ENCODE results near the gene CHMP1A. TPM values are rescaled to one million over a fixed set of nuclear protein-coding genes. Genes with fewer than 3 reads are reported as not detected.
"Not testable (repeated sequence)": the region's sequence is repeated elsewhere in the genome, so short reads cannot be mapped to it uniquely, and the experiment has no call there.

CHMP1A gene
- polyA plus RNA-seq, 1 experiment, result 53.5 TPM

GRCh38 chr16:89636663-89637062, 20.8 kb downstream of the CHMP1A start:
- ChIA-PET CTCF (interaction anchor here (1.2 kb wide), 1 partner anchor 21 kb away, joined by 4 read pairs; no protein-coding TSS in a partner anchor), POLR2A (no interaction called here)
- no peaks in the 10 kb centered on the region; the same call in 1 of the 2 replicates for H3K9me3 ChIP-seq (ENCODE audit: control insufficient read depth, insufficient read depth, low read length)
- H3K4me3 ChIP-seq (ENCODE audit: low read depth, low read length), result no peak overlapping the region
- H3K27me3 ChIP-seq (ENCODE audit: control insufficient read depth, insufficient read depth, low read length), result peaks cover 7% of the 10 kb centered on the region
- TF ChIP-seq CTCF (IDR thresholded peaks at IDR 0.05; ENCODE audit: low read depth, low read length), result no peak
- H3K27ac ChIP-seq (ENCODE audit: low read depth, low read length), result no peak overlapping the region
- no peak for DNase-seq (ENCODE audit: low read depth, low spot score)

- POLR2A ChIA-PET, result interaction anchor here (0.9 kb wide), 1 partner anchor 53 kb away, joined by 3 read pairs; no protein-coding TSS in a partner anchor
- H3K9me3 ChIP-seq (ENCODE audit: control insufficient read depth, insufficient read depth, low read length); H3K27ac ChIP-seq (ENCODE audit: low read depth, low read length); DNase-seq (ENCODE audit: low read depth, low spot score); H3K4me3 ChIP-seq (ENCODE audit: low read depth, low read length); H3K27me3 ChIP-seq (ENCODE audit: control insufficient read depth, insufficient read depth, low read length); CTCF ChIA-PET: not testable (repeated sequence)
Measured at GRCh38 chr16:89634463-89635385, 22.8 kb downstream of the CHMP1A start.

- no peak for TF ChIP-seq CTCF (IDR thresholded peaks at IDR 0.05; ENCODE audit: low read depth, low read length)
- Histone ChIP-seq H3K4me3 (ENCODE audit: low read depth, low read length) (no peak overlapping the region), H3K9me3 (ENCODE audit: control insufficient read depth, insufficient read depth, low read length) (peaks cover 12% of the 10 kb centered on the region), H3K27ac (ENCODE audit: low read depth, low read length) (no peak overlapping the region), H3K27me3 (ENCODE audit: control insufficient read depth, insufficient read depth, low read length) (peaks cover 7% of the 10 kb centered on the region)
- ChIA-PET CTCF (no interaction called here), POLR2A (interaction anchor here (0.6 to 1.2 kb wide), 5 partner anchors 20 to 213 kb away, joined by 3 to 5 read pairs (median 3); partner anchors contain the start of gene CPNE7)
- no peak for DNase-seq (ENCODE audit: low read depth, low spot score)
Measured at GRCh38 chr16:89633064-89633631, 24.4 kb downstream of the CHMP1A start.

- POLR2A ChIA-PET, result no interaction called here
- DNase-seq (ENCODE audit: low read depth, low spot score), result no peak
- no peak for TF ChIP-seq CTCF (IDR thresholded peaks at IDR 0.05; ENCODE audit: low read depth, low read length)
- Histone ChIP-seq H3K27ac (ENCODE audit: low read depth, low read length) (no peak overlapping the region), H3K9me3 (ENCODE audit: control insufficient read depth, insufficient read depth, low read length) (peaks cover 12% of the 10 kb centered on the region), H3K4me3 (ENCODE audit: low read depth, low read length) (no peak overlapping the region), H3K27me3 (ENCODE audit: control insufficient read depth, insufficient read depth, low read length) (peaks cover 7% of the 10 kb centered on the region)
- CTCF ChIA-PET, result interaction anchor here (0.7 to 1.4 kb wide), 2 partner anchors 15 kb away, joined by 3 to 5 read pairs; no protein-coding TSS in a partner anchor
Measured at GRCh38 chr16:89629827-89630610, 27.5 kb downstream of the CHMP1A start.

All from AG04450 (cell line).